ENCODE results near the gene CALD1. TPM values are rescaled to one million over a fixed set of nuclear protein-coding genes. Genes with fewer than 3 reads are reported as not detected.

CALD1 gene, protein sequence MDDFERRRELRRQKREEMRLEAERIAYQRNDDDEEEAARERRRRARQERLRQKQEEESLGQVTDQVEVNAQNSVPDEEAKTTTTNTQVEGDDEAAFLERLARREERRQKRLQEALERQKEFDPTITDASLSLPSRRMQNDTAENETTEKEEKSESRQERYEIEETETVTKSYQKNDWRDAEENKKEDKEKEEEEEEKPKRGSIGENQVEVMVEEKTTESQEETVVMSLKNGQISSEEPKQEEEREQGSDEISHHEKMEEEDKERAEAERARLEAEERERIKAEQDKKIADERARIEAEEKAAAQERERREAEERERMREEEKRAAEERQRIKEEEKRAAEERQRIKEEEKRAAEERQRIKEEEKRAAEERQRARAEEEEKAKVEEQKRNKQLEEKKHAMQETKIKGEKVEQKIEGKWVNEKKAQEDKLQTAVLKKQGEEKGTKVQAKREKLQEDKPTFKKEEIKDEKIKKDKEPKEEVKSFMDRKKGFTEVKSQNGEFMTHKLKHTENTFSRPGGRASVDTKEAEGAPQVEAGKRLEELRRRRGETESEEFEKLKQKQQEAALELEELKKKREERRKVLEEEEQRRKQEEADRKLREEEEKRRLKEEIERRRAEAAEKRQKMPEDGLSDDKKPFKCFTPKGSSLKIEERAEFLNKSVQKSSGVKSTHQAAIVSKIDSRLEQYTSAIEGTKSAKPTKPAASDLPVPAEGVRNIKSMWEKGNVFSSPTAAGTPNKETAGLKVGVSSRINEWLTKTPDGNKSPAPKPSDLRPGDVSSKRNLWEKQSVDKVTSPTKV
- total RNA-seq (616 TPM), polyA plus RNA-seq (1,279 TPM)

DNA sequence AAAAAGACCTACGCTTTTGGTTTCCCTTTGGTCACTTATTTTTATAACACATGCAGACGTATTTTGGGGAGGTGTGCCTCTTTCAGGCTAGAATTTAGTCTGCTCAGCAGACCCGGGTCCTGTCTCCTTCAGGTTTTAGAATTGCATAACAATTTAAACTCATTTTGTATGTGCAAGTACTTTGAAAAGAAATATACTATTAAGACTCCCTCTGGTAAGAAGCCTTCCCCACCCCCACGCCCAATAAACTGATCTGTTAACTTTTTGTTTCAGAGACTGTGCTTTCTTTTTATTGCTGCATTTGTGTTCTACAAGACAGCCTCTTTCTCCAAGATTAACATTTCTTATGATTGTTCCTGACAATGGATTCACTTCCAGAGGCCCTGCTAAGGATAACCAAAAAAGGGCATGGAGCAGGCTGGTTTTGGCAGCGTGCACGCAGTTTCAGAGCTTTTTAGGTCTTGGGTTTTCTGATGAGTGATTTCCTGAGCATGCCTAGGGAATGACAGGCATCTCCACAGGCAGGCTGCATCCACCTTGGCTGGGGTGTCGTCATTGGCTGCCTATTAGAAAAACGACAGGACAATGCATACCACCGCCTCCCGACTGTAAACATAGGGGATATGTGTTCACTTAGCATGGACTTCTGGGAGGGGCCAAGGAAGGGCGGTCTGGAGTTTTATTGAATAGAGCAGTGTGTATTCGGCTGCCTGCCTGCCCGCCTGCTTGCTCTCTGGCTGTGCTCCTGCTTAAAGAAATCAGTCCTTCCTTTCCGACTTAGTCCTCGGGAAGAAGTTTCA is at the start of gene CALD1:
CALD1 (plus strand) TSS at position 694 of the 800 bp plus-strand sequence. CDS start 88,100 bp downstream, outside the sequence.
- WGBS, result 10% methylated on average over 15 of the region's 15 CpGs
- peak; percentile 84 for DNase-seq (ENCODE audit: extremely low spot score)
- Histone ChIP-seq H3K27ac (ENCODE audit: low read depth) (peak within 1 kb of the TSS; percentile 52), H3K36me3 (ENCODE audit: insufficient read depth) (no peaks in the 10 kb centered on the region), H3K4me3 (ENCODE audit: low read depth, low read length) (peak within 1 kb of the TSS; percentile 79), H3K4me1 (ENCODE audit: insufficient read depth) (no peaks in the 10 kb centered on the region)

DNA sequence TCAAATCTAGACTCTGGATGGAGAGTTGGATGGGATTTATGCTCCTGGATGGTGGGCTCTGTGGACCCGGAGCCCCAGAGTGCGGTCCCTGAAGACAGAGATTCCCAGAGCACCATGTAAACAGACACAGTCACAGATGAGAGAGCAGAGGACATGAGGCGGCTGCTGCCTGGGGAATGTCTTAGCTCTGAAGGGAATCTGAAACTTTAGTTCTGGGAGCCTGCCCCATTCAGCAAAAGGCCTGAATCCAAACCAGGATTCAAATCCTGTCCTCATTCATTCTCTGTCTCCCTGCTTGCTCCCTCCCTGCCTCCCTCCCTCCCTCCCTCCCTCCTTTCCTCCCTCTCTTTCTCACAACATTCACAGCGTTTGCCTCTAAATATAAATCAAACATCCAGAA is 49.5 kb upstream of the CALD1 start:
- 18% methylated on average over 4 of the region's 4 CpGs for WGBS
- no peak for DNase-seq (ENCODE audit: extremely low spot score)

DNA sequence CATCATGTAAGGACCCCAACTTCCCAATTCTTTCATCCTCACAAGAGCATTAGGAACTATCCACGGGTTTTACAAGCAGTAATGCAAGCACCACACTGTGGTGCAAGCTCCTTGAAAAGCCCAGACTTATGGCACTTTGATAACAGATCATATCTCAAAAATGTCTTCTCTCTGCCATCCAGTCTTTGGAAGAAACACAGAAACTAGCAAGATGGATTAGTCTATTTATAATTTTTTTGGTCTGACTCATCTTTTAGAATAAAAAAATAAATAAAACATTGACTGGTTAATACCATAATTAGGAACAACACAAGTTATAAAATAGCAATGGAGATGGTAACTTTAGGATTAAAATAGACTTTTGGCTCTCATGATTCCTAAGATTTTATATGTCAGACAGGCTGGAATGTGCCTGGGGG is 49.0 kb upstream of the CALD1 start:
- no peak for DNase-seq (ENCODE audit: extremely low spot score)
- Histone ChIP-seq H3K4me1 (ENCODE audit: insufficient read depth) (no peaks in the 10 kb centered on the region), H3K36me3 (ENCODE audit: insufficient read depth) (no peaks in the 10 kb centered on the region), H3K4me3 (ENCODE audit: low read depth, low read length) (no peak overlapping the region), H3K27ac (ENCODE audit: low read depth) (peak overlapping the region; percentile 15)
- WGBS, result 10% methylated on average over 1 of the region's 1 CpG

More for the DNA sequence above, 49.5 kb upstream of the CALD1 start:
- no peak overlapping the region for H3K4me3 ChIP-seq (ENCODE audit: low read depth, low read length)
- peak overlapping the region; percentile 61 for H3K27ac ChIP-seq (ENCODE audit: low read depth)
- H3K36me3 ChIP-seq (ENCODE audit: insufficient read depth), result no peaks in the 10 kb centered on the region
- H3K4me1 ChIP-seq (ENCODE audit: insufficient read depth), result no peaks in the 10 kb centered on the region

DNA sequence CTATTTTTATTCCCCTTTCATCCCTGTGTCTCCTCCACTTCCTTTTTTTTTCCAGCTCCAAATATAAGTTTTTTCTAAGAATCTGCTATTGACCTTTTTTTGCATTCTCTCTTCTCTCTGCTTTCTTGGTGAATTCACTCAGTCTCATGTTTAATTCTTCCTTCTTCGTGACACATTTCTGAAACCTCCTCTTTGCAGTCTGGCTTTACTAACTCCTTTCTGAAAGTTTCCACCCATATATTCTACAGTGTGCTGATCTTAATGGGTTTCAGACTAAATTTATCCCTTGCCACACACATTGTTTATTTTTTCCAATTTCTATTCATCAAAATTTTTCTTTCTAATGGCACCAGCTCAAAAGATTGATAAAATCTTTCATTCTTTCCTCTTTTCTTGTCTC is 47.8 kb upstream of the CALD1 start:
- Histone ChIP-seq H3K27ac (ENCODE audit: low read depth) (no peak overlapping the region), H3K4me1 (ENCODE audit: insufficient read depth) (no peaks in the 10 kb centered on the region), H3K36me3 (ENCODE audit: insufficient read depth) (no peaks in the 10 kb centered on the region), H3K4me3 (ENCODE audit: low read depth, low read length) (no peak overlapping the region)
- 58% methylated on average over 1 of the region's 1 CpG for WGBS
- no peak for DNase-seq (ENCODE audit: extremely low spot score)

DNA sequence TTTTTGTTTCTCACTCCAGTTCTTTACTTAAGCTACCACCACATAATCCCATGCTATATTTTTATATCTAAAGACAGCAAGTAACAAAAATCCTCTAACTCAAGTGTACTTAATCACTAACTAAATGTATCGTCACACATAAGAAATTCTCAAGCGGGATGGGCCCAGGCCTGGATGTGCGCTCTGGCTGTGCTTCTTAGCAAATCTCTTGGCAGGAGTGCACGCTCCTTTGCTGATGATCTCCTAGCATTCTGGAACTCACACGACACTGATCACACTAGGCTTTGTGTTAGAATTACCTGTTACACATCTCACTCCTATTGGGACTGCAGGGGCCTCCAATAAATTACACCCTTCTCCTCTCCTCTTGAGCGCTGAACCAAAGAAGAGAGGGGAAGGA is 46.7 kb upstream of the CALD1 start:
- no peak for DNase-seq (ENCODE audit: extremely low spot score)
- 71% methylated on average over 6 of the region's 6 CpGs for WGBS
- Histone ChIP-seq H3K36me3 (ENCODE audit: insufficient read depth) (no peaks in the 10 kb centered on the region), H3K4me1 (ENCODE audit: insufficient read depth) (no peaks in the 10 kb centered on the region), H3K27ac (ENCODE audit: low read depth) (no peak overlapping the region), H3K4me3 (ENCODE audit: low read depth, low read length) (no peak overlapping the region)

DNA sequence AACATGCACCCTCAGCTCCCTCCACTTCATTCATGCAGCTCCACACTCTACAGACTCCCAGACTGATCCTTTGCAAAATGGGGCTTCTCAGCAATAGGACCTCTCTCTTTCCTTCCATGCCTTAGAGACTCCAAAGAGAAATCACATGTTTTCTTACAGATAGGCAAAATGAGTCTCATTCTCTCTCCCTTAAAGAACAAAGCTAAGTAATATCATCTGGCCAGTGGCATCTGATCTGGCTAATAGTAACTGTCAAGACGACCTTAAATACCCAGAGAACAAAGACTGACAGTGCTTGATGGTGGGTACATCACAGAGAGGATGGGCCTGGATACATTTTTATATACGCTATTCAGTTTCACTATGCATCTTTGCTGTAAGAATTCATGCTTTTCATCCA is 43.1 kb upstream of the CALD1 start:
- no peak overlapping the region for H3K27ac ChIP-seq (ENCODE audit: low read depth)
- no peaks in the 10 kb centered on the region for H3K36me3 ChIP-seq (ENCODE audit: insufficient read depth)
- H3K4me1 ChIP-seq (ENCODE audit: insufficient read depth), result no peaks in the 10 kb centered on the region
- H3K4me3 ChIP-seq (ENCODE audit: low read depth, low read length), result no peak overlapping the region
- no peak for DNase-seq (ENCODE audit: extremely low spot score)
- 93% methylated on average over 2 of the region's 2 CpGs for WGBS

DNA sequence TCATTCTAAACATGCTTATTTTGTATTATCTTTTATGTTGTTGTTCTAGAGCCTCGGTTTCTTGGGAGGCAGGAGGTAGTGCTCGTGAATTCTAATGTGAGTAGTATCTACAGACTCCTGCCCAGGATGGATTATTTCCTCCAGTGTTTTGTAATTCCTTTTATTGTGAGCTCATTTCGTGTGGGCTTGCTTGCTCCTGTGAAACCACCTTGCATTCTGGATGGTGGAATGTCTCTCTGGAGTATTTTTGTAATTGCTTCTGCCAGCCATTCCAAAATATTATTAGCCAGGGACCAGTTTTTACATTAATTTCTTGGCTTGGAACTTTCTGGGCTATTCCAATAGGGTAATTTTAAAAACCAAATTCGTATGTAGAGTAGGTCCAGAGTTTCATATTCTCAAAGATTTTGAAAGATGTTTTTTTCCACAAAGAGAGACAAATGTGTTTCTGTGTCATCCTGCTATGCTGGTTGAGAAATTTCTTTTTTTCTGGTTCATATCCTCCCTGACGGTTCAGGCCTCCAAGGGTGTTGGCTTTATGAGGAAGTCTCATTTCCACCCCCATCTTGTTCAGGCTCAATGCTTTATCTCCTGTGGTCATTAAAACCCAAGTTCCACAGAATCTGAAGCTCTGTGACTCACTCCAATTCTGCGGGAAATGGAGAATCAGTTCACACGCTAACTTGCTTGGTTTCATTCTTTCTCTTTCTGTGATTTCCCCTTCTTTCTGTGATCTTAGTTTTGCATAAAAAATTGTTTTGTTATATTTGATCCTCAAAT is 41.7 kb upstream of the CALD1 start:
- 57% methylated on average over 7 of the region's 7 CpGs for WGBS
- no peak for DNase-seq (ENCODE audit: extremely low spot score)
- Histone ChIP-seq H3K4me3 (ENCODE audit: low read depth, low read length) (no peak overlapping the region), H3K4me1 (ENCODE audit: insufficient read depth) (peaks cover 1% of the 10 kb centered on the region), H3K36me3 (ENCODE audit: insufficient read depth) (no peaks in the 10 kb centered on the region), H3K27ac (ENCODE audit: low read depth) (peak overlapping the region; percentile 57)

DNA sequence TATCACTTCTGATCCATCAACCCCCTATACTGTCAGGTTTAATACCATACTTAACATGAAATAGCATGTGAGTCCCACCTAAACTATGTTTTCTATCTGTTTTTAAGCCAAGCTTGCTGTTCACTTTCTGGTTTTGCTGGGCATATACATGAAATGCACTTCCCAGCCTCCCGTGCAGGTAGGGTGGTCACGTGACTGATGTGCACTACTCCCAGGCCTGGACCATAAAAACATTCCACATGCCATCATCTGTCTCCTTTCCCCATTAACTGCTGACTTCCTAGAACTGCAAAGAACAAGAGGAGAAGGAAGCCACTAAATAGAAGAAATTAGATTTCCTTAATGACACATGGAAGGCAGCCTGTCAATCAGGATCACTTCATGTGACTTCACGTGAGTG is 40.1 kb upstream of the CALD1 start:
- Histone ChIP-seq H3K4me3 (ENCODE audit: low read depth, low read length) (no peak overlapping the region), H3K27ac (ENCODE audit: low read depth) (no peak overlapping the region), H3K4me1 (ENCODE audit: insufficient read depth) (peaks cover 1% of the 10 kb centered on the region), H3K36me3 (ENCODE audit: insufficient read depth) (no peaks in the 10 kb centered on the region)
- DNase-seq (ENCODE audit: extremely low spot score), result no peak
- WGBS, result 92% methylated on average over 3 of the region's 3 CpGs

DNA sequence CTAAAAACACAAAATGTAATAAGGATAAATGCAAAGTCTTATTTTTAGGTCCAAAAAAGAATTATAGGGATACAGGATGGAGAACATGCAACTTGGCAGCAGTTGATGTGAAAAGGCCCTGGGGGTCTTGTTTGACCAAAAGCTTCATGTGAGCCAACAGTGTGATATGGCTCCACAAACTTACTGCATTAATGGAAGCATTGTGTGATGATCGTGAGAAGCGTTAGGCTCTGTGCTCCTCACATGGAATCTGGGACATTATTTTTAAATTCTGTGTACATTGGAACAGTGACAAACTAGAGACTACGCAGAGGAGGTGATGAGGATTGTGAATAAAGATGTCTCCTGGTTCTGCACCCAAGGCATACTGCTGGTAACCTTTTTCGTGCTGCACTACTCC is 39.1 kb upstream of the CALD1 start:
- H3K4me3 ChIP-seq (ENCODE audit: low read depth, low read length), result no peak overlapping the region
- no peak overlapping the region for H3K27ac ChIP-seq (ENCODE audit: low read depth)
- no peak for DNase-seq (ENCODE audit: extremely low spot score)
- H3K4me1 ChIP-seq (ENCODE audit: insufficient read depth), result peaks cover 1% of the 10 kb centered on the region
- 71% methylated on average over 4 of the region's 4 CpGs for WGBS
- H3K36me3 ChIP-seq (ENCODE audit: insufficient read depth), result no peaks in the 10 kb centered on the region

DNA sequence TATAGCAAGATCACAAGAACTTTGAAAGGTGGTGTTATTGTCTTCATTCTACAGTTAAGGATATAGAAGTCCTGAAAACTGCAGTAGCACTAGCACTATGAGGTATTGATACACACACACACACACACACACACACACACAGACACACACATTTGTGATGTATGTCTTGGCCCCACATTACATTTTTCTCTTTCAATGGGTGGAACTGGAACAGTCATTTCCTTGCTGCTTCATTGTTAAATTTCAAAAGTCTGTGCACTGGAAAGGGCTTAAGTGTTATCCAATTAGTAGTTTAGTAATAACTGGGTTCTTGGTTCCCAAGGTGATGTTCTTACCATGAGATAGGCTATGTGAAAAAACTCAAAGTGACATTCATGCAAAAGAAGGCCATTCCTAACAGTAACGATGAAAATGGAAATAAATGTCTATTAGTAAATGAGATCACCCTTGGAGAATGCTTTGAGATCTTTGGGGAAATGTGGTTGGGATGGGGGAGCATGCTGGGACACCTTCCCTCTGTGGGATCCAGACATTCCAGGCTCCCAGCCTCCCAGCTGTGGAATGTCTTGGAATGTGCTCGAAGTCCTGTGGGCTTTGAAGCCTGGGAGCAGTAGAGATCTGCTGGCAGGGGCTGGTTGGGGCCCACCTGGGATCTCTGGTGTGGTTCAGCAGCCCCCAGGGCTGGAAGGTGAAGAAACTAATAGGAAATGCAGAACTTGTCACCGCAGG is 37.4 kb upstream of the CALD1 start:
- H3K4me3 ChIP-seq (ENCODE audit: low read depth, low read length), result no peak overlapping the region
- WGBS, result 52% methylated on average over 3 of the region's 3 CpGs
- peaks cover 1% of the 10 kb centered on the region for H3K4me1 ChIP-seq (ENCODE audit: insufficient read depth)
- DNase-seq (ENCODE audit: extremely low spot score), result no peak
- no peaks in the 10 kb centered on the region for H3K36me3 ChIP-seq (ENCODE audit: insufficient read depth)
- H3K27ac ChIP-seq (ENCODE audit: low read depth), result peak overlapping the region; percentile 49

DNA sequence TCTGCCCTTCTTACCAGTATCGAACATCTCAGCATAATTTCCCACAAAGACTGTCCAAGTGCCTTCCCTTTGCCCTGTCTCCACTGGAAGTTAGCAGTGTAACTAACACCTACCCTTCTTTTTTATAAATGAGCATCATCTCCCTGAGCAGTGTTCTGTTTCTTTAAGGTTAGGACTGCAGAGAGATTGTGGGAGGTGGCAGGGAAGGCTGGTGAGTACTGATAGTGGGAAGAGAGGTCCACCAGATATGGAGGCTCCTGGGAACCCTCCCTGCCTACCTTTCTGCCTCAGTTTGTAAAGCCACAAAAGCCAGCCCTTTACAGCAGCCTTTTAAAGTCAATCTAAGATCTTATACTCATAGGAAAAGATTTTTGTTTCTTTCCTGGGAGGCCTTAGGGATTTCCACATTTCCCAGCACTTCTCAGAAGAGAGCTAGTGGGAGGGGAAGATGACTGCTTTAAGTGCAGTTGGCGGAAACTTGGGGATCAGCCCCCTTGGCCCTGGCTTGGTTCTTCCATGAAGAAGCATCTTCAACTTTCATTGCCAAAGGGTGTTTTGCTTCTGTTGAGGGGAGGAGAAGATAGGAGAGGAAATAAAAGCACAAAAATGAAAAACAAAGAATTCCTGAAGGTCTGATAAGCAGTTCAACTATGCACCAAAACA is 36.6 kb upstream of the CALD1 start:
- no peak for DNase-seq (ENCODE audit: extremely low spot score)
- no peaks in the 10 kb centered on the region for H3K36me3 ChIP-seq (ENCODE audit: insufficient read depth)
- peaks cover 1% of the 10 kb centered on the region for H3K4me1 ChIP-seq (ENCODE audit: insufficient read depth)
- H3K27ac ChIP-seq (ENCODE audit: low read depth), result peak overlapping the region; percentile 49
- no peak overlapping the region for H3K4me3 ChIP-seq (ENCODE audit: low read depth, low read length)
- WGBS, result 49% methylated on average over 2 of the region's 2 CpGs

DNA sequence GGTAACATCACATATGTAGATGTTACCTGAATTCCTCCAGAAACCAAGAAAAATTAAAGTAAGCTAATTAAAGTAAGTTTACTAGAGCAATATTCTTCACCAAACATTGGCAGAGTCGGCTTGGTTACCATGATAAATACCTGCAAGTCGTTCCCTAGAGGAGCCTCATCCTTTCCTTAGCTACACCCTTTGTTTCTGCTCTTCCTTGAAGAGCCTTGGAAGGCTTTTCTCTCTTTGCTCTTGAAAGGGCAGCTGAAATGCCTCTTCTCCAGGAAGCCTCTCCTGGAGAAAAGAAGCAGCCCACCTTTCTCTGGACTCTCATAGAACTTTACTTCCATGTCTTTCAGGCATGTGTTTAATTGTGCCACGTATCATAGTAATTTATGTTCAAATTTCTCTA is 34.9 kb upstream of the CALD1 start:
- peaks cover 1% of the 10 kb centered on the region for H3K4me1 ChIP-seq (ENCODE audit: insufficient read depth)
- H3K27ac ChIP-seq (ENCODE audit: low read depth), result no peak overlapping the region
- DNase-seq (ENCODE audit: extremely low spot score), result no peak
- no peak overlapping the region for H3K4me3 ChIP-seq (ENCODE audit: low read depth, low read length)
- no peaks in the 10 kb centered on the region for H3K36me3 ChIP-seq (ENCODE audit: insufficient read depth)
- WGBS, result 69% methylated on average over 3 of the region's 3 CpGs

Measured in urinary bladder (tissue), 4 donors.